ENCODE measurements around the gene ENTHD1. TPM values are rescaled to one million over a fixed set of nuclear protein-coding genes. Genes with fewer than 3 reads are reported as not detected.

The ENTHD1 gene
- total and polyA plus RNA-seq, 2 of the 4 experiments (the other 2 are of a cell fraction) = not detected

GRCh38 chr22:39776295-39777009 is 117.1 kb downstream of the ENTHD1 start:
- in situ Hi-C loops (cut with MboI; ENCODE audit: low sequenced_read_pairs) (no loop called here), dilution Hi-C loops (cut with HindIII; ENCODE audit: low sequenced_read_pairs, unreplicated experiment) (no loop called here), intact Hi-C loops (cut with micrococcal nuclease) (no loop called here)
- Histone ChIP-seq H3K4ac (ENCODE audit: low read depth, low read length) (no peak overlapping the region), H3K79me1 (ENCODE audit: low read depth in 1 of 2, low read length in 2 of 2) (no peaks in the 10 kb centered on the region), H3K9me3 (ENCODE audit: control insufficient read depth, insufficient read depth, low read length) (no peaks in the 10 kb centered on the region), H3K56ac (ENCODE audit: extremely low read depth, insufficient read depth, low read length) (no peak overlapping the region), H2BK5ac (ENCODE audit: low read depth, low read length, poor library complexity, severe bottlenecking) (no peak overlapping the region), H3K18ac (ENCODE audit: low read depth, low read length) (no peak overlapping the region), H4K20me1 (ENCODE audit: insufficient read depth, low read length) (no peaks in the 10 kb centered on the region), H3K27ac (ENCODE audit: insufficient read depth, low read length) (no peak overlapping the region), H4K91ac (ENCODE audit: insufficient read depth, low read depth, low read length) (no peak overlapping the region), H4K8ac (ENCODE audit: low read depth in 2 of 2, low read length in 2 of 2) (no peak overlapping the region), H2BK120ac (ENCODE audit: low read depth, low read length) (no peak overlapping the region), H3K4me3 (ENCODE audit: insufficient read depth, low read depth, low read length) (no peak overlapping the region), H3K23ac (ENCODE audit: low read depth, low read length) (no peak overlapping the region), H4K5ac (ENCODE audit: low read depth, low read length) (no peak overlapping the region), H2BK15ac (ENCODE audit: low read depth, low read length) (no peak overlapping the region), H2AK5ac (ENCODE audit: low read depth, low read length) (no peak overlapping the region), H3K36me3 (ENCODE audit: control insufficient read depth, insufficient read depth, low read length) (no peaks in the 10 kb centered on the region), H3K27me3 (ENCODE audit: control insufficient read depth, insufficient read depth, low read length) (peaks cover 28% of the 10 kb centered on the region), H2AK9ac (replicated peaks; ENCODE audit: low read depth, low read length, poor library complexity) (no peak overlapping the region), H3K9me1 (ENCODE audit: insufficient read depth, low read length) (no peaks in the 10 kb centered on the region), H3K4me2 (ENCODE audit: low read depth, low read length) (no peak overlapping the region), H2AFZ (replicated peaks; ENCODE audit: low read length, poor library complexity) (no peak overlapping the region), H2BK20ac (ENCODE audit: low read depth, low read length) (no peak overlapping the region), H3K4me1 (ENCODE audit: control insufficient read depth, insufficient read depth, low read length) (no peaks in the 10 kb centered on the region), H3K14ac (replicated peaks; ENCODE audit: low read depth, low read length) (no peak overlapping the region), H3K9ac (ENCODE audit: low read depth, low read length) (no peak overlapping the region)
- CTCF ChIA-PET = no interaction called here
- no CpG with 5 or more reads among the region's 2 CpGs for WGBS, 2 experiments (ENCODE audit: extremely low coverage in 2 of 2, insufficient read length in 1 of 2)
- TF ChIP-seq CEBPB (IDR thresholded peaks at IDR 0.05; ENCODE audit: low read depth, low read length) = no peak
- TF ChIP-seq POLR2A (IDR thresholded peaks at IDR 0.05; ENCODE audit: low read depth, low read length) = no peak
- TF ChIP-seq CTCF (conservative IDR thresholded peaks at IDR 0.05; ENCODE audit: low read depth, low read length) = no peak
- no peak for TF ChIP-seq NFE2L2 (IDR thresholded peaks at IDR 0.05; ENCODE audit: low read depth, low read length)
- no peak for TF ChIP-seq CHD1 (IDR thresholded peaks at IDR 0.05; ENCODE audit: low read depth, low read length)
- TF ChIP-seq RFX5 (IDR thresholded peaks at IDR 0.05; ENCODE audit: low read depth, low read length) = no peak
- TF ChIP-seq BHLHE40 (IDR thresholded peaks at IDR 0.05; ENCODE audit: low read depth, low read length) = no peak
- no peak for TF ChIP-seq MAZ (IDR thresholded peaks at IDR 0.05; ENCODE audit: borderline replicate concordance, low read depth, low read length)
- TF ChIP-seq MXI1 (IDR thresholded peaks at IDR 0.05; ENCODE audit: borderline replicate concordance, low read depth, low read length) = no peak
- TF ChIP-seq USF2 (IDR thresholded peaks at IDR 0.05; ENCODE audit: low read depth, low read length) = no peak
- no peak for TF ChIP-seq MAFK (IDR thresholded peaks at IDR 0.05; ENCODE audit: low read depth, low read length)
- no peak for TF ChIP-seq RCOR1 (IDR thresholded peaks at IDR 0.05; ENCODE audit: insufficient replicate concordance, low read length)
- TF ChIP-seq RAD21 (IDR thresholded peaks at IDR 0.05; ENCODE audit: low read length) = no peak
- TF ChIP-seq FOS (IDR thresholded peaks at IDR 0.05; ENCODE audit: low read depth, low read length) = no peak
- TF ChIP-seq SMC3 (IDR thresholded peaks at IDR 0.05; ENCODE audit: low read depth, low read length) = no peak
- ATAC-seq (ENCODE audit: low read depth) = no peak
- no peak for DNase-seq
- BruUV-seq (replicated peaks) = no TSS peak
- POLR2A ChIA-PET (ENCODE audit: unreplicated experiment) = no interaction called here
